Measurements from ENCODE around the gene TMEM127. TPM values are rescaled to one million over a fixed set of nuclear protein-coding genes. Genes with fewer than 3 reads are reported as not detected.

The TMEM127 gene
- total RNA-seq, 4 donors from 2014 or later: 27.1 to 35.4 (median 30.7) TPM

DNA sequence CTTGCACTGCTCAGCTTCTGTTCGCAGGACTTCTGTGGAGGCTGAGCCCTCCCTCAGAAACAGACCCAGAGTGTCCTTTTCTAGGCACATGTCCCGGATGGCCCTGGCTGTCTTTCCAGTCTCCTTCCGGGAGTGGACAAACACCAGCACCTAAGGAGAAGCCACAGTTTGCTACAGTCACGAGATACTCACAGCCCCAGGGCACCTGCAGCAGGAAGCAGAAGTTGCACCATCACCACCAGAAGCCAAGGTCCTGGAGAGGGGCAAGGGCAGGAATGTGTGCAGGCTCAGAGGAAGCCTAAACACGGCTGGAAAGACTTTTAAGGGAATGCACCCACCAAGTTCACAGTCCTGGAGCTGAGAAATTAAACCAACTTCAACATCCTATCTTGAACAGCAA is 26.0 kb upstream of the TMEM127 start:
- 89 to 90% methylated on average over 5 of the region's 5 CpGs for WGBS, 2 donors

GRCh38 chr2:96287273-96287856 is 21.6 kb upstream of the TMEM127 start:
- no peak for DNase-seq (ENCODE audit: low spot score in 2 of 2)
- no peaks in the 10 kb centered on the region for H3K9me3 ChIP-seq
- TF ChIP-seq, protein P1, sequence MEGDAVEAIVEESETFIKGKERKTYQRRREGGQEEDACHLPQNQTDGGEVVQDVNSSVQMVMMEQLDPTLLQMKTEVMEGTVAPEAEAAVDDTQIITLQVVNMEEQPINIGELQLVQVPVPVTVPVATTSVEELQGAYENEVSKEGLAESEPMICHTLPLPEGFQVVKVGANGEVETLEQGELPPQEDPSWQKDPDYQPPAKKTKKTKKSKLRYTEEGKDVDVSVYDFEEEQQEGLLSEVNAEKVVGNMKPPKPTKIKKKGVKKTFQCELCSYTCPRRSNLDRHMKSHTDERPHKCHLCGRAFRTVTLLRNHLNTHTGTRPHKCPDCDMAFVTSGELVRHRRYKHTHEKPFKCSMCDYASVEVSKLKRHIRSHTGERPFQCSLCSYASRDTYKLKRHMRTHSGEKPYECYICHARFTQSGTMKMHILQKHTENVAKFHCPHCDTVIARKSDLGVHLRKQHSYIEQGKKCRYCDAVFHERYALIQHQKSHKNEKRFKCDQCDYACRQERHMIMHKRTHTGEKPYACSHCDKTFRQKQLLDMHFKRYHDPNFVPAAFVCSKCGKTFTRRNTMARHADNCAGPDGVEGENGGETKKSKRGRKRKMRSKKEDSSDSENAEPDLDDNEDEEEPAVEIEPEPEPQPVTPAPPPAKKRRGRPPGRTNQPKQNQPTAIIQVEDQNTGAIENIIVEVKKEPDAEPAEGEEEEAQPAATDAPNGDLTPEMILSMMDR (IDR thresholded peaks at IDR 0.05): no peak
- TF ChIP-seq EP300 (IDR thresholded peaks at IDR 0.05): no peak
- no peak for TF ChIP-seq POLR2A (IDR thresholded peaks at IDR 0.05)
- H3K27ac ChIP-seq: no peak overlapping the region
- no peaks in the 10 kb centered on the region for H3K27me3 ChIP-seq
- H3K4me3 ChIP-seq: no peak overlapping the region
- WGBS, 2 donors: 79% methylated on average over 6 of the region's 6 CpGs
- no peaks in the 10 kb centered on the region for H3K4me1 ChIP-seq
- H3K36me3 ChIP-seq: peaks cover 22 to 100% (median 94%) of the 10 kb centered on the region in 3 donors

More for the DNA sequence above, 26.0 kb upstream of the TMEM127 start:
- peaks cover 3 to 100% (median 91%) of the 10 kb centered on the region in 3 donors for H3K36me3 ChIP-seq
- no peaks in the 10 kb centered on the region for H3K9me3 ChIP-seq
- no peaks in the 10 kb centered on the region for H3K4me1 ChIP-seq
- H3K27me3 ChIP-seq: no peaks in the 10 kb centered on the region
- no peak overlapping the region for H3K27ac ChIP-seq
- TF ChIP-seq POLR2A (IDR thresholded peaks at IDR 0.05) (no peak), EP300 (IDR thresholded peaks at IDR 0.05) (no peak)
- TF ChIP-seq, protein P1 (IDR thresholded peaks at IDR 0.05): no peak
- no peak overlapping the region for H3K4me3 ChIP-seq
- no peak for DNase-seq (ENCODE audit: low spot score in 2 of 2)

DNA sequence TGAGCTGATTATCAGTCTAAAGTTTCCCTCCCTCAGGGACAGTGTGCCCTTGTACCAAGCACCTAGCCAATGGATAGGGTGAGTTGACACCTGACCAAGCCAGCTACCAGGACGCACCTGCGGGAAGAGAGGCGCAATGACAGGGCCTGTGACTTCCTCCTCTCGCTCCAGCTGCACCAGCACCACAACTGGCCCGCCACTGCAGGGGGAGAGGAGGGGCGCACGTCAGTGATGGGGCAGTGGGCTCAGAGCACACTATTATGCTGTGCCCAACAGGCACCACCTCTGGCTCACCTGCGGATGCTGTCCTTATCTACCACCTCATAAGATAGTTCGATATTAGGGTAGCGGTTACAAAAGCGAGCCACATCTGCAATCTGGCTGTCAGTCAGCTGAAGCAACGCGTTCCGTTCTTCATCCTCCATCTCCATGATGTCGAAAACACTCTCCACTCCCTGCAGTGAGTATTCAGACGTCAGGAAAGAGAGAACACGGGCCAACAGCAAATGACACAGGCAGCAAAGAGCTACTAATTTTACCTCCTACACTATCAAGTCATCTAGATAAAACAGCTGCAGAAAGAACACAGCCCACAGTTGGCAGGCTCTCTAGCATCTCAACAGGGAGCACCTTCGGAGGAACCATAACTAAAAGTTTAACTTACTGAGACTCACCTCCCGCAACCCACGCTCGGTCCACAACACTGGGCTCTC is 11.1 kb upstream of the TMEM127 start:
- DNase-seq (ENCODE audit: low spot score in 2 of 2): no peak
- H3K36me3 ChIP-seq: peaks cover 6 to 98% (median 39%) of the 10 kb centered on the region in 3 donors
- H3K4me1 ChIP-seq: no peaks in the 10 kb centered on the region
- no peak for TF ChIP-seq POLR2A (IDR thresholded peaks at IDR 0.05)
- TF ChIP-seq EP300 (IDR thresholded peaks at IDR 0.05): no peak
- TF ChIP-seq, protein P1 (IDR thresholded peaks at IDR 0.05): no peak
- H3K9me3 ChIP-seq: no peaks in the 10 kb centered on the region
- 93 to 94% methylated on average over 19 to 21 of the region's 21 CpGs for WGBS, 2 donors
- H3K27me3 ChIP-seq: no peaks in the 10 kb centered on the region
- H3K4me3 ChIP-seq: no peak overlapping the region
- H3K27ac ChIP-seq: no peak overlapping the region

GRCh38 chr2:96274355-96275056 is 8.7 kb upstream of the TMEM127 start:
- TF ChIP-seq, protein P1 (IDR thresholded peaks at IDR 0.05): no peak
- TF ChIP-seq POLR2A (IDR thresholded peaks at IDR 0.05): no peak
- 76 to 79% methylated on average over 7 of the region's 7 CpGs for WGBS, 2 donors

GRCh38 chr2:96273763-96274162 is 8.0 kb upstream of the TMEM127 start:
- Histone ChIP-seq H3K27me3 (no peaks in the 10 kb centered on the region), H3K36me3 (peaks cover 6 to 98% (median 49%) of the 10 kb centered on the region in 3 donors), H3K27ac (peak overlapping the region in 1 of 4 donors; percentile 60), H3K4me1 (no peaks in the 10 kb centered on the region), H3K4me3 (no peak overlapping the region), H3K9me3 (no peaks in the 10 kb centered on the region)
- TF ChIP-seq, protein P1 (IDR thresholded peaks at IDR 0.05): no peak
- TF ChIP-seq POLR2A (IDR thresholded peaks at IDR 0.05) (no peak), EP300 (IDR thresholded peaks at IDR 0.05) (no peak)
- DNase-seq (ENCODE audit: low spot score in 2 of 2): no peak
- 53 to 64% methylated on average over 3 of the region's 3 CpGs for WGBS, 2 donors

More at GRCh38 chr2:96274355-96275056, 8.7 kb upstream of the TMEM127 start:
- no peak overlapping the region for H3K4me3 ChIP-seq
- peaks cover 6 to 98% (median 51%) of the 10 kb centered on the region in 3 donors for H3K36me3 ChIP-seq
- no peaks in the 10 kb centered on the region for H3K27me3 ChIP-seq
- DNase-seq (ENCODE audit: low spot score in 2 of 2): no peak
- no peaks in the 10 kb centered on the region for H3K9me3 ChIP-seq
- no peaks in the 10 kb centered on the region for H3K4me1 ChIP-seq
- peak overlapping the region in 2 of 4 donors; percentile 3 to 20 for H3K27ac ChIP-seq
